SU-DHL-6 (cell line): ENCODE results near the gene WASF1.

Experiments used
- H2AFZ ChIP-seq: fragments of 200-600 bp; sonication (generic); 2 replicates; pipeline ENCODE4 v1.6.1; 2014; ENCODE audit warnings: low read depth, mild to moderate bottlenecking, moderate library complexity, mixed read lengths, antibody characterized with exemption, low read length; ENCODE audit not compliant: severe bottlenecking
- H3F3A ChIP-seq: fragments of 200-600 bp; shearing (Covaris generic); 2 replicates; pipeline ENCODE4 v1.6.0; 2016; ENCODE audit warnings: antibody characterized with exemption, mild to moderate bottlenecking; ENCODE audit not compliant: insufficient read depth
- H3K27ac ChIP-seq: fragments of 200-600 bp; sonication (generic); 2 replicates; pipeline ENCODE4 v1.5.1; 2016; ENCODE audit warnings: low read depth, mild to moderate bottlenecking, low read length, moderate library complexity, mixed read lengths
- H3K27me3 ChIP-seq: fragments of 200-600 bp; sonication (generic), shearing (Covaris generic); 2 replicates; pipeline ENCODE4 v1.6.0; 2014; ENCODE audit warnings: mild to moderate bottlenecking, low read length
- H3K36me3 ChIP-seq: fragments of 200-600 bp; sonication (generic); 2 replicates; pipeline ENCODE4 v1.6.1; 2014; ENCODE audit warnings: mild to moderate bottlenecking, low read length, mixed read lengths
- H3K4me2 ChIP-seq: fragments of 300-600, 200-600 bp; shearing (Covaris generic), sonication (generic); 2 replicates; pipeline ENCODE4 v1.6.0; 2014; ENCODE audit warnings: low read length, low read depth, mild to moderate bottlenecking; ENCODE audit not compliant: poor library complexity, severe bottlenecking
- H3K4me3 ChIP-seq: fragments of 200-600 bp; sonication (generic); 2 replicates; pipeline ENCODE4 v1.5.1; 2014; ENCODE audit warnings: antibody characterized with exemption, low read length, mild to moderate bottlenecking, mixed read lengths; ENCODE audit not compliant: insufficient read depth, poor library complexity, severe bottlenecking
- H3K79me2 ChIP-seq: fragments of 200-600 bp; sonication (generic); 2 replicates; pipeline ENCODE4 v1.6.1; 2014; ENCODE audit warnings: mild to moderate bottlenecking, low read length, moderate library complexity; ENCODE audit not compliant: insufficient read depth
- H3K9ac ChIP-seq: fragments of 200-600 bp; sonication (generic); 2 replicates; pipeline ENCODE4 v1.7.0; 2014; ENCODE audit warnings: mild to moderate bottlenecking, low read length
- H3K9me2 ChIP-seq: fragments of 200-600 bp; sonication (generic); replicated peaks from 2 replicates; pipeline ENCODE4 v1.6.1; 2014; ENCODE audit warnings: low read length; ENCODE audit not compliant: insufficient read depth
- H3K9me3 ChIP-seq: fragments of 200-600 bp; sonication (generic); 2 replicates; pipeline ENCODE4 v1.6.1; 2014; ENCODE audit warnings: low read length, mixed read lengths; ENCODE audit not compliant: insufficient read depth
- H4K20me1 ChIP-seq: fragments of 200-600 bp; sonication (generic); 2 replicates; pipeline ENCODE4 v1.6.1; 2014; ENCODE audit warnings: low read depth, mild to moderate bottlenecking, antibody characterized with exemption, low read length, moderate library complexity, mixed read lengths
- CTCF ChIP-seq: fragments of 200-600 bp; sonication (generic); IDR thresholded peaks from one replicate; pipeline ENCODE4 v1.5.1; 2017; ENCODE audit warnings: antibody characterized with exemption, mild to moderate bottlenecking, low read length, moderate library complexity; ENCODE audit not compliant: insufficient read depth, poor library complexity, severe bottlenecking
- EZH2phosphoT487 ChIP-seq: fragments of 200-600 bp; sonication (generic), shearing (Covaris generic); conservative IDR thresholded peaks from 2 replicates; pipeline ENCODE4 v1.6.1; 2018; ENCODE audit warnings: mild to moderate bottlenecking, antibody characterized with exemption, low read length, moderate library complexity, mixed read lengths

WASF1 gene

GRCh38 chr6:110093981-110094380, 85.5 kb downstream of the WASF1 start:
- Histone ChIP-seq H3F3A (no peaks in the 10 kb centered on the region), H4K20me1 (no peaks in the 10 kb centered on the region), H3K27ac (no peak overlapping the region), H3K9ac (no peak overlapping the region), H3K79me2 (no peaks in the 10 kb centered on the region), H3K9me3 (no peaks in the 10 kb centered on the region), H3K27me3 (no peaks in the 10 kb centered on the region), H3K36me3 (no peaks in the 10 kb centered on the region), H3K4me2 (no peak overlapping the region), H3K9me2 (no peaks in the 10 kb centered on the region), H2AFZ (no peak overlapping the region), H3K4me3 (no peak overlapping the region)
- TF ChIP-seq EZH2phosphoT487 (no peak), CTCF (no peak)

GRCh38 chr6:110090876-110091275, 88.6 kb downstream of the WASF1 start:
- no peak overlapping the region for H3K4me2 ChIP-seq
- TF ChIP-seq CTCF = no peak
- no peak for TF ChIP-seq EZH2phosphoT487
- H3K9me3 ChIP-seq = no peaks in the 10 kb centered on the region
- no peaks in the 10 kb centered on the region for H3K79me2 ChIP-seq
- no peak overlapping the region for H3K9ac ChIP-seq
- no peak overlapping the region for H2AFZ ChIP-seq
- no peaks in the 10 kb centered on the region for H3K27me3 ChIP-seq
- H3K4me3 ChIP-seq = no peak overlapping the region
- no peaks in the 10 kb centered on the region for H3K9me2 ChIP-seq
- H3K36me3 ChIP-seq = no peaks in the 10 kb centered on the region
- no peaks in the 10 kb centered on the region for H3F3A ChIP-seq
- no peaks in the 10 kb centered on the region for H4K20me1 ChIP-seq
- no peak overlapping the region for H3K27ac ChIP-seq

DNA sequence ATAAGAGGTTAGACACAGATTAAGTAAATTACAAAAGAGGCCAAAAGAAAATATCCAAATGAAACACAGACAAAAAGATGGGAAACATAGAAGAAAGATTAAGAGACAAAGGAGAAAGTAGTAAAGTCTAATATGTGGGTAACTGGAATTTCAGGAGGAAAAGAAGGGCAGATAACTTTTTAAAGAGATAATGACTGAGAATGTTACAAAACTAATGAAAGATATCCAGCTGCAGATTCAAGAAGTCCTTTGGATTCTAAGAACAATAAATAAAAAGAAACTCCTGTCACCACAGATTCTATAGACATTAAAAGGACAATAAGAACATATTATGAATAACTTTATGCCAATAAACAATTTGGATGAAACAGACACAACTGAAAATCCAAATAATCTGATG, 90.1 kb downstream of the WASF1 start:
- H3K4me3 ChIP-seq = no peak overlapping the region
- no peak overlapping the region for H3K4me2 ChIP-seq
- no peak overlapping the region for H2AFZ ChIP-seq
- no peaks in the 10 kb centered on the region for H3K36me3 ChIP-seq
- no peaks in the 10 kb centered on the region for H3F3A ChIP-seq
- no peaks in the 10 kb centered on the region for H3K9me3 ChIP-seq
- H3K27ac ChIP-seq = no peak overlapping the region
- no peak for TF ChIP-seq EZH2phosphoT487
- no peak for TF ChIP-seq CTCF
- H3K9ac ChIP-seq = no peak overlapping the region
- H3K9me2 ChIP-seq = no peaks in the 10 kb centered on the region
- no peaks in the 10 kb centered on the region for H3K27me3 ChIP-seq
- no peaks in the 10 kb centered on the region for H3K79me2 ChIP-seq
- no peaks in the 10 kb centered on the region for H4K20me1 ChIP-seq

DNA sequence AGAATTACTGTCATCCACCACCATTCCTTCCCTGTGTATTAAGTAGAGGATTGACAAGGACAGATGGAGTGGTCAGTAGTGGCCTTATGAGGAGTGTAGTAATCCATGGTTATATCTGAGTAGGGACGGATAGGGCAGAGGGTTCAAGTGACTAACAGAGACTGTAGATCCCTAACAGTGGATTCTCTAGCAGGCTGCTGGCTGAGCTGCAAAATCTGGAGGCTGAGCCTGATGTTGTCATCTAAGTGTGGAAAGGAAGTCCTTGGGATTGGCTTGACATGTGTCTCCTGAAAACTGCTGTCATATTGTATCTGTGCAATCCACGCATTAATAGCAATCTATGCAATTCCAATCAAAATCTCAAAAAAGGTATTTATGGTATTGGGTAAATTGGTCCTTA, 94.2 kb downstream of the WASF1 start:
- H3K4me2 ChIP-seq = no peak overlapping the region
- no peaks in the 10 kb centered on the region for H4K20me1 ChIP-seq
- H3K9me3 ChIP-seq = no peaks in the 10 kb centered on the region
- H3K9me2 ChIP-seq = no peaks in the 10 kb centered on the region
- no peaks in the 10 kb centered on the region for H3K36me3 ChIP-seq
- no peak overlapping the region for H3K4me3 ChIP-seq
- no peaks in the 10 kb centered on the region for H3K79me2 ChIP-seq
- TF ChIP-seq EZH2phosphoT487 = no peak
- TF ChIP-seq CTCF = no peak
- no peak overlapping the region for H3K27ac ChIP-seq
- no peaks in the 10 kb centered on the region for H3K27me3 ChIP-seq
- no peak overlapping the region for H2AFZ ChIP-seq
- no peak overlapping the region for H3K9ac ChIP-seq
- no peaks in the 10 kb centered on the region for H3F3A ChIP-seq
